PC-9 (cell line): ENCODE data around the gene XPC.
"Not testable (repeated sequence)": the region's sequence is repeated elsewhere in the genome, so short reads cannot be mapped to it uniquely, and the experiment has no call there.

Source experiments
- CTCF ChIP-seq: fragments of 200-600 bp; sonication (generic); conservative IDR thresholded peaks from 2 replicates; pipeline ENCODE4 v1.6.1; 2017; ENCODE audit warnings: mixed run types, antibody characterized with exemption, mild to moderate bottlenecking, moderate library complexity
- EZH2 ChIP-seq: fragments of 200-600 bp; sonication (generic); IDR thresholded peaks from 2 replicates; pipeline ENCODE4 v1.8.0; 2017; ENCODE audit warnings: antibody characterized with exemption, low read depth

- not testable (repeated sequence) for TF ChIP-seq CTCF, EZH2
Observed at GRCh38 chr3:14109821-14110220, 68.6 kb downstream of the XPC start.
